NCI-H748 (cell line): ENCODE measurements around the gene UTF1.
A peak's percentile ranks its signal among the peaks of the same experiment; 100 is the strongest.
"Not testable (repeated sequence)": the region's sequence is repeated elsewhere in the genome, so short reads cannot be mapped to it uniquely, and the experiment has no call there.

ENCODE experiments used
- DNase-seq: peaks from one replicate; lab custom pipeline; 2025; ENCODE audit not compliant: unreplicated experiment; lab: John Stamatoyannopoulos, UW

Gene UTF1

GRCh38 chr10:133226251-133226808 lies 3.7 kb upstream of the UTF1 start:
- no peak for DNase-seq

- DNase-seq = no peak
These were observed 2.8 kb upstream of the UTF1 start for GRCh38 chr10:133227256-133227655.

- no peak for DNase-seq
These were observed 563 bp upstream of the UTF1 start for GRCh38 chr10:133229265-133230043.

- DNase-seq = peak; percentile 57
These were observed 574 bp downstream of the UTF1 start for GRCh38 chr10:133230387-133231195.

- DNase-seq = no peak
These were observed 1.4 kb downstream of the UTF1 start for GRCh38 chr10:133231244-133231945.

- DNase-seq = no peak
These were observed 2.0 kb downstream of the UTF1 start for GRCh38 chr10:133231946-133232574.

GRCh38 chr10:133234796-133235195 lies 4.8 kb downstream of the UTF1 start:
- DNase-seq = not testable (repeated sequence)

GRCh38 chr10:133235265-133235855 lies 5.3 kb downstream of the UTF1 start:
- no peak for DNase-seq

- no peak for DNase-seq
These were observed 5.9 kb downstream of the UTF1 start for GRCh38 chr10:133235932-133236331.

- DNase-seq = no peak
These were observed 6.6 kb downstream of the UTF1 start for GRCh38 chr10:133236401-133237240.

- no peak for DNase-seq
These were observed 7.2 kb downstream of the UTF1 start for GRCh38 chr10:133237241-133237587.

GRCh38 chr10:133237588-133238465 lies 7.8 kb downstream of the UTF1 start, which contains the start of gene VENTX:
Gene VENTX (plus strand): TSS chr10:133237855. CDS start chr10:133237915, 60 bp downstream.
- peak; percentile 60 for DNase-seq

- DNase-seq = no peak
These were observed 8.4 kb downstream of the UTF1 start for GRCh38 chr10:133238466-133238804.

GRCh38 chr10:133239990-133240389 lies 10.0 kb downstream of the UTF1 start:
- DNase-seq = no peak

GRCh38 chr10:133241501-133242205 lies 11.6 kb downstream of the UTF1 start:
- no peak for DNase-seq

GRCh38 chr10:133242611-133243356 lies 12.8 kb downstream of the UTF1 start:
- no peak for DNase-seq

- no peak for DNase-seq
These were observed 13.6 kb downstream of the UTF1 start for GRCh38 chr10:133243593-133243992.
